GM21723 (cell line): ENCODE data around the gene CCK.

Experiments used
- ATAC-seq: cut with Tn5 transposase; IDR thresholded peaks from one replicate; pipeline ENCODE4 v1.9.1; 2021; ENCODE audit warnings: mild to moderate bottlenecking, moderate library complexity; ENCODE audit not compliant: unreplicated experiment

The CCK gene

GRCh38 chr3:42269647-42270046 lies 3.7 kb upstream of the CCK start:
- no peak for ATAC-seq

- ATAC-seq, result no peak
Measured at GRCh38 chr3:42267878-42268277, 1.9 kb upstream of the CCK start.

GRCh38 chr3:42265059-42265991 lies 660 bp downstream of the CCK start:
- no peak for ATAC-seq

GRCh38 chr3:42264399-42265058 lies 1.5 kb downstream of the CCK start:
- ATAC-seq, result no peak

GRCh38 chr3:42263354-42264346 lies 2.3 kb downstream of the CCK start:
- ATAC-seq, result no peak

GRCh38 chr3:42262525-42262924 lies 3.5 kb downstream of the CCK start:
- no peak for ATAC-seq

- no peak for ATAC-seq
Measured at GRCh38 chr3:42257007-42257406, 9.0 kb downstream of the CCK start.

GRCh38 chr3:42256135-42256819 lies 9.7 kb downstream of the CCK start:
- ATAC-seq, result no peak

GRCh38 chr3:42254566-42254965 lies 11.4 kb downstream of the CCK start:
- no peak for ATAC-seq

GRCh38 chr3:42250761-42251160 lies 15.2 kb downstream of the CCK start:
- ATAC-seq, result no peak

- ATAC-seq, result no peak
Measured at GRCh38 chr3:42247576-42248027, 18.4 kb downstream of the CCK start.

GRCh38 chr3:42246091-42246490 lies 19.9 kb downstream of the CCK start:
- no peak for ATAC-seq

GRCh38 chr3:42236611-42237010 lies 29.4 kb downstream of the CCK start:
- ATAC-seq, result no peak

- ATAC-seq, result no peak
Measured at GRCh38 chr3:42235532-42235931, 30.5 kb downstream of the CCK start.

- ATAC-seq, result no peak
Measured at GRCh38 chr3:42230860-42231259, 35.1 kb downstream of the CCK start.

- no peak for ATAC-seq
Measured at GRCh38 chr3:42229942-42230688, 35.9 kb downstream of the CCK start.

- ATAC-seq, result no peak
Measured at GRCh38 chr3:42229266-42229941, 36.6 kb downstream of the CCK start.

- ATAC-seq, result no peak
Measured at GRCh38 chr3:42228796-42229195, 37.2 kb downstream of the CCK start.
